CD4-positive, alpha-beta T cell treated with Interleukin-6 for 4 hours (primary cell): ENCODE measurements around the gene SOCS6.
"Not testable (repeated sequence)": the region's sequence is repeated elsewhere in the genome, so short reads cannot be mapped to it uniquely, and the experiment has no call there.

ENCODE experiments used
- DNase-seq: peaks from one replicate; pipeline ENCODE4 v3.0.0-alpha.2; 2020; ENCODE audit warnings: mixed read lengths

The SOCS6 gene

GRCh38 chr18:70324897-70325296 lies 36.1 kb downstream of the SOCS6 start:
- no peak for DNase-seq

GRCh38 chr18:70326255-70326654 lies 37.4 kb downstream of the SOCS6 start:
- DNase-seq: no peak

DNA sequence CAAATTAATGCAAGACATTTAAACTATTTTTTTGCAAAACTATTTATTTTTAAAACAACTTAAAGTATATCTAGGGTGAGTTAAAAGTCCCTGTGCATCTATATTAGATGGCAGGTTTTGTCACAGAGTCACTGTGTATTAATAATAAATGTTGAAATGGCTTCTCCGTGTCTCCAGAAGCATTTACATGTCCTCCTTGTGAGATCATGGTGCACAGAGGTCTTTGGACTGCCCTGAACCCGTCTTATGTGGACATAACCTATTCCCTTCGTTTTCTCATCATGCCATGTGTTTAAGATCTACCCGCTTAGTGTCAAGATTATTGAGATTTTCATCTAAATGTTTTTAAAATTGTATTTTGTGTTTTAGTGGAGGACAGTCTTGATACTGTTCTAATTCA lies 39.3 kb downstream of the SOCS6 start:
- no peak for DNase-seq

GRCh38 chr18:70329071-70329470 lies 40.2 kb downstream of the SOCS6 start:
- no peak for DNase-seq

GRCh38 chr18:70330887-70331286 lies 42.0 kb downstream of the SOCS6 start:
- no peak for DNase-seq

DNA sequence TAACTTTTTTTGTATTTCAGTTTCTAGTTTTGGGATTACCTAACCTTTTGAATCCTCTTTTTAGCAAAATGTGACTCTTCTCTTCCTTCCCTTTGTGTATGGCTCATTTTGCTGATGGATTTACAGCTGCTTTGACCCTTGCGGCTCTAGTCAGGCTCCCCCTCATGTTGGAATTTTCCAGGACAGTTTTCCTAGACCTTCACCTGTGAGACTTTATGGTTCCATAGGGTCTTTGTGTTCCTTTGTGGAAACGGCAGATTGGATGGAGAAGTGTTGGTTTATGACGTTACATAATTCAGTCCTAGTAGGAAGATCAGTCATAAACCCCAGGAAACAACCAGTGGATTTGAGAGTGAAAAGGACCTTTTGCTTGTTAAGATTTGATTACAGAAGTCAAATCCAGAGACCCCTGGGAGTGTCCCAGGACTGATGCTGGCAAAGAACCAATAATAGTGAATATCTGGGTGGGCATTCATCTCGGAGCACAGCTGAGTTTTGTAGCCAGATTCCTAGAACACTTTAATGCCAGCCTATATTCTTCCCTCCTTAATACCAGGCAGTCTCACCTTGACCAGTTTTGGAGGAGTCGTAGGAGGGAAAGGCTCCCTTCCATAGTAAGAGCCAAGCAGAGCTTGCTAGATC lies 42.7 kb downstream of the SOCS6 start:
- DNase-seq: no peak

GRCh38 chr18:70332694-70333093 lies 43.8 kb downstream of the SOCS6 start:
- no peak for DNase-seq

DNA sequence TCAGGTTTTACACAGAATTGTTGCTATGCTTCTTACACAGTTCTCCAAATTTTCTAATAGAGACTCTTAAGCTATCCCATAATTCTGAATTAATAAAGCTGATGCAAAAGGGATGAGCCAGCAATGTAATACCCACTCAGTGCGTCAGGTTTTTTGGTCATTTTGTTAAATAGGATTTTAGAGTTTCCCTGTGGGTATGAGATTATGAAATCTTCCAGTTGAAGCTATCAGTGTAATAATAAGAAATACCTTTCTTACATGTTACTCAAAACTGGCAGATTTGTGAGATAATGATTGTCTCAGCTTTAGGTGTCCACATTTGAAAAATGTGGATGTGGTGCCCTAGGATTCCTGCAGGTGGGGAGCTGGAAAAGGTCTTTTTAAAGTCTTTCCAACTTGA lies 44.5 kb downstream of the SOCS6 start:
- no peak for DNase-seq

GRCh38 chr18:70333757-70334156 lies 44.9 kb downstream of the SOCS6 start:
- no peak for DNase-seq

GRCh38 chr18:70334264-70334663 lies 45.4 kb downstream of the SOCS6 start:
- no peak for DNase-seq

GRCh38 chr18:70334728-70335329 lies 46.0 kb downstream of the SOCS6 start:
- no peak for DNase-seq

DNA sequence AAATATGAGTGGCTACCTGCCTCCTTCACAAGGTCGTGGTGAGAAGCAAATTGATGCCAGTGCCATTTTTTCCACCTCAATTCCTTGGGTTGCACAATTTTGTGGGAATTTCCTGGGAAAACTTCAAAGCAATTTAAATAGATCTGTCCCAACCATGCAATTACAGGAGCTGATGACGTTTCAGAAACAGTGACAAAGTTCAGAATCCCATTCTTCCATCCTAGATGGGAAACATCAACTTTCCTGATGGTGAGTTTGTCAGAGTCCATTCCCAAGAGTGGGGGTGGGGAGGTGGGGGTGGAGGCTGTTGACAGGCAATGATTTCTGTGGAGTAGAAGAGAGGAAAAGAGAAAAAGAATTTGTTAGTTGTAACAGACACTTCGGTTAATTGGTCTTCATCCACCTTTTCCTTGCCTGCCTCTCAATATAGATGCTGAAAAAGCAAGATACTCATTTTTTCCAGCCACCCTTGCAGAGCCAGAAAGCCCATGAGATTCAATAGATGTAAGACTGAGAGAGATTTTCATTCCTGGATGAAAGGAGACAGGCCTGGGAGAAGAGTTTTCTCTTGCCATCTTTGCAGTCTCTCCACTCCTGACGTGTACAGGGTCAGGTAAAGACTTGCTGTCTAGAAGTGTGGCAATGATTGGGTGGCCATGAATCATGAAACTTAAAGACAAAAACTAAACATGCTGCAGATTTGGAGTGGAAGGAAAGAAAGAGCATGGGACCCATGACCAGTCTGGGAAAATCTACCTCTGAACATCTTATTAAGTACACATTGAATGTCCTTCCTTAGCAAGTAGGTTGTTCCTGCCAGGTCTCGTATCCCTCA lies 47.3 kb downstream of the SOCS6 start:
- DNase-seq: no peak

- DNase-seq: no peak
These were observed 48.5 kb downstream of the SOCS6 start for GRCh38 chr18:70337139-70337972.

- no peak for DNase-seq
These were observed 50.0 kb downstream of the SOCS6 start for GRCh38 chr18:70338890-70339289.

DNA sequence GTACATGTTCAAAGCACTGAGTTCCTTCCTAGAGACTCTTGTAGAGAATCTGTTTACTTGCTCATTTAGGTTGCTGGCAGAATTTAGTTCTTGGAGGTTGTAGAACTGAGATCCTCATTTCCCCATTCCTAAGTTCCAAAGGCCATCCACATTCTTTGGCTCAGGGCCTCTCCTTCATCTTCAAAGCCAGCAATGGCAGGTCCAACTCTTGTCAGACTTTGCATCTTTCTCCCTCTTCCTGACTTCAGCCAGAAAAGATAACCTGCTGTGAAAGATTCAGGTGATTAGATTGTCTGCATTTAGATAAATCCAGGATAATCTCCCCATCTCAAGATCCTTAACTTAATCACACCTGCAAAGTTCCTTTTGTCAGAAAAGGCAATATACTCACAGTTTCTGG lies 51.1 kb downstream of the SOCS6 start:
- DNase-seq: no peak

DNA sequence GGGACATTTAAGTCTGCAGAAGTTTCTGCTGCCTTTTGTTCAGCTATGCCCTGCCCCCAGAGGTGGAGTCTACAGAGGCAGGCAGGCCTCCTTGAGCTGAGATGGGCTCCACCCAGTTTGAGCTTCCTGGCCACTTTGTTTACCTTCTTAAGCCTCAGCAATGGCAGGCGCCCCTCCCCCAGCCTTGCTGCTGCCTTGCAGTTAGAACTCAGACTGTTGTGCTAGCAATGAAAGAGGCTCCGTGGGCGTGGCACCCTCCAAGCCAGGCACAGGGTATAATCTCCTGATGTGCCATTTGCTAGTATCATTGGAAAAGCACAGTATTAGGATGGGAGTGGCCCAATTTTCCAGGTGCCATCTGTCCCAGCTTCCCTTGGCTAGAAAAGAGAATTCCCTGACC lies 59.6 kb downstream of the SOCS6 start:
- not testable (repeated sequence) for DNase-seq

GRCh38 chr18:70349316-70349715 lies 60.5 kb downstream of the SOCS6 start:
- DNase-seq: no peak

DNA sequence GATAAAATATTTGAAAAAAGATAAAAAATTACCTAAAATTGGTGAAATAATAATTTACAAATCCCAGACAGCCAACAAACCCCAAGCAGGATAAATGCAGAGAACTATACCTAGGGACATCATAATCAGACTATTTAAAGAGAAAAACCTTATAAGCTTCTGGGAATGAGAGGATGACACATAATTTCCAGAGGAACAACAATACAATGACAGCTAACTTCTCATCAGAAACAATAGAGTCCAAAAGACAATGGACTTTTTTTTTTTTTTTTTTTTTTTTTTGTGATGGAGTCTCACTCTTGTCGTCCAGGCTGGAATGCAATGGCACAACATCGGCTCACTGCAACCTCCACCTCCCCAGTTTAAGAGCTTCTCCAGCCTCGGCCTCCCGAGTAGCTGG lies 65.2 kb downstream of the SOCS6 start:
- DNase-seq: no peak

DNA sequence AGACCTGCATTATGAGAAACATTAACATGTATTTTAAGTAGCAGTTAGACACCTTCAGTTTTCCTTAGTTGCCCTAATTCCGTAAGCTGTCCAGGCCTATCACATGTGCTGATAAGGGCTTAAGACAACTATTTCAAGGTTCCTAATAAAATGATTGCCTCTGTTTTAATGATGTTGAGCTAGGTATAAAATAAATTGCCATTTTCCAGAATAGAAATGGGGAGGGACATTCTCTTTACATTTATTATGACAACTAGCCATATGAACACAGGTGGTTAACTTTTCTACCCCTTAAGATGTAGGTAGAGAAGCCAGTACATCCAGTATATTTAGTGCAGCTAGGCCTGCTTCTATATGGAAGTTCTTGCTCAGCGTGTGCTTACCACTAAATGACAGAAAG lies 65.9 kb downstream of the SOCS6 start:
- no peak for DNase-seq

GRCh38 chr18:70355620-70356385 lies 67.0 kb downstream of the SOCS6 start:
- DNase-seq: no peak

- DNase-seq: not testable (repeated sequence)
These were observed 69.2 kb downstream of the SOCS6 start for GRCh38 chr18:70358105-70358406.

DNA sequence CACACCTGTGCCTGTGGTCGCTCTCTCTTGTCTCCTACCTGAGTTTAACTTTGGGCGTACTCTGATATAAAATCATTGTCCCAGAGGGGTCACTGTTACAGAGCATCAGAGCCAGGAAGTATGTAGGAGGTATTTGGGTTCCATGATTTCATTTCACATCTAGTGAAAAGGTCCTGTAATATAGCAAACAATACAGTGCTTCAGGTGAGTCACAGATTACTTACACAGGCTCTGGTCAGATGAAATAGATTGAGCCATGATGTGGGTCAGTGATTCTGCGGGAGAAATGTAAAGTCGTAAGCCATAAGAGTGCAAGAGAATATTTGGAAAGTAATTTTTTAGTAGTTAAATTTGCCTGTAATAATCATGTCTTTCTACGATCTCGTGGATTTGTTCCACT lies 70.2 kb downstream of the SOCS6 start:
- no peak for DNase-seq

DNA sequence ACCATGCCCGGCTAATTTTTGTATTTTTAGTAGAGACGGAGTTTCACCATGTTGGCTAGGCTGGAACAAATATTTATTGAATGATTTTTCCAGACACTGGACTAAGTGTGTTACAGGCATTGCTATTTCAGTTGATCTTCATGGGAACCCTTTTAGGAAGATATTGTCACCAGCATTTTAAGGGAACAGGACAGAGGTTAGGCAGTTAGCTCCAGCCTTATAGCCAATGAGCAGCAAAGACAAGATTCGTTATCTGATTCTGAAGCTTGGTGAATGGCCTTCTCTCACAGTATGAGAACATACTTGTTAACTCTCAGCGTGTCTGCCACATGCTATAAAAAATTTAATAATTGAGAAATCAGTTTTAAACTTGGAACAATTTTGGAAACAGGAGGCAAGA lies 73.4 kb downstream of the SOCS6 start:
- no peak for DNase-seq
